Gastroesophageal sphincter (tissue), 3 donors: ENCODE measurements around the gene CHP2.

Experiments used
- CTCF ChIP-seq, 4 experiments: fragments of 200-600 bp in 2 of 4; fragments of 450-650 bp in 2 of 4; sonication (generic) in 1 of 4; IDR thresholded peaks; one replicate each; pipeline ENCODE4 v1.5.1; 2017 to 2019; ENCODE audit warnings: antibody characterized with exemption in 4 of 4, mild to moderate bottlenecking in 2 of 4, moderate library complexity in 2 of 4
- POLR2A ChIP-seq, 2 donors: fragments of 450-650 bp; IDR thresholded peaks; one replicate each; pipeline ENCODE4 v1.6.1; 2017; ENCODE audit warnings: antibody characterized with exemption in 2 of 2, mild to moderate bottlenecking in 2 of 2, moderate library complexity in 1 of 2

DNA sequence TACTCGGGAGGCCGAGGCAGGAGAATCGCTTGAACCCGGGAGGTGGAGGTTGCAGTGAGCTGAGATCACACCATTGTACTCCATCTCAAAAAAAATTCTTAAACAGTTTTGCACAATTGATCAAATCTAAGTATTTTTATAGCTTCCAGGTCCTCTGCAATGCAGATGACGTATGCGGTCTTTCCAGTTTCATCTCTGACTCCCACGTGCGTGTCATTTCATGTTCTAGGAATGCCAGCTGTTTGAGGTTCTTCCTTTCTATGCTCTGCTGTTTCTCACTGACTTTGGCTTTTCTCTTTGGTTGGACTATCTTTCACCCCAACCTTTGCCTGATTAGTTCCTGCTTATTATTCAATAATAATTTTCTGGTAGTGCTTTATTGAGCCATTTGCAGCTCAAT, 16.2 kb downstream of the CHP2 start:
- TF ChIP-seq CTCF (IDR thresholded peaks at IDR 0.05) (no peak), POLR2A (IDR thresholded peaks at IDR 0.05) (no peak)
